BJ (cell line): Measurements from ENCODE around the gene CKB. TPM values are rescaled to one million over a fixed set of nuclear protein-coding genes. Genes with fewer than 3 reads are reported as not detected.

Experiments
- CTCF ChIA-PET: fragments of 350-600 bp; formaldehyde crosslinking; extraction: SDS; loops from one replicate; lab custom pipeline; 2021; ENCODE audit warnings: antibody characterized with exemption, inconsistent platforms; lab: Yijun Ruan, JAX
- POLR2A ChIA-PET: fragments of 300-600 bp; sonication (Branson Sonifier 250); formaldehyde crosslinking; extraction: SDS; loops from one replicate; lab custom pipeline; 2021; ENCODE audit warnings: antibody characterized with exemption; lab: Charles Lee
- DNase-seq: peaks from one replicate; pipeline ENCODE4 v3.0.0-alpha.2; 2011; ENCODE audit warnings: low read depth
- H3K27me3 ChIP-seq: 2 replicates; pipeline ENCODE4 v1.6.0; 2011; ENCODE audit warnings: low read length; ENCODE audit not compliant: control insufficient read depth, insufficient read depth
- H3K36me3 ChIP-seq: 2 replicates; pipeline ENCODE4 v1.5.1; 2011; ENCODE audit warnings: low read length; ENCODE audit not compliant: control insufficient read depth, insufficient read depth
- H3K4me3 ChIP-seq: 2 replicates; pipeline ENCODE4 v1.5.1; 2011; ENCODE audit warnings: low read depth, mild to moderate bottlenecking, control low read depth, low read length
- CTCF ChIP-seq: IDR thresholded peaks from 2 replicates; pipeline ENCODE4 v1.5.1; 2011; ENCODE audit warnings: low read depth, mild to moderate bottlenecking, control low read depth, inconsistent platforms, low read length, moderate library complexity; ENCODE audit not compliant: insufficient read depth
- polyA plus RNA-seq: library from polyadenylated mRNA; depleted of rRNA; stranded (reverse); fragments of >200 nt; gene quantifications from 2 replicates; pipeline ENCODE4 v1.2.3, GENCODE V29; 2011

The CKB gene
- polyA plus RNA-seq, 1 experiment: 74.7 TPM

GRCh38 chr14:103536693-103537092, 14.1 kb upstream of the CKB start:
- no peak for TF ChIP-seq CTCF
- H3K27me3 ChIP-seq: no peaks in the 10 kb centered on the region
- peaks cover 4% of the 10 kb centered on the region for H3K36me3 ChIP-seq
- H3K4me3 ChIP-seq: no peak overlapping the region
- POLR2A ChIA-PET: no interaction called here
- CTCF ChIA-PET: interaction anchor here (1.4 to 1.8 kb wide), 2 partner anchors 10 to 19 kb away, joined by 7 read pairs; no protein-coding TSS in a partner anchor
- DNase-seq: no peak

DNA sequence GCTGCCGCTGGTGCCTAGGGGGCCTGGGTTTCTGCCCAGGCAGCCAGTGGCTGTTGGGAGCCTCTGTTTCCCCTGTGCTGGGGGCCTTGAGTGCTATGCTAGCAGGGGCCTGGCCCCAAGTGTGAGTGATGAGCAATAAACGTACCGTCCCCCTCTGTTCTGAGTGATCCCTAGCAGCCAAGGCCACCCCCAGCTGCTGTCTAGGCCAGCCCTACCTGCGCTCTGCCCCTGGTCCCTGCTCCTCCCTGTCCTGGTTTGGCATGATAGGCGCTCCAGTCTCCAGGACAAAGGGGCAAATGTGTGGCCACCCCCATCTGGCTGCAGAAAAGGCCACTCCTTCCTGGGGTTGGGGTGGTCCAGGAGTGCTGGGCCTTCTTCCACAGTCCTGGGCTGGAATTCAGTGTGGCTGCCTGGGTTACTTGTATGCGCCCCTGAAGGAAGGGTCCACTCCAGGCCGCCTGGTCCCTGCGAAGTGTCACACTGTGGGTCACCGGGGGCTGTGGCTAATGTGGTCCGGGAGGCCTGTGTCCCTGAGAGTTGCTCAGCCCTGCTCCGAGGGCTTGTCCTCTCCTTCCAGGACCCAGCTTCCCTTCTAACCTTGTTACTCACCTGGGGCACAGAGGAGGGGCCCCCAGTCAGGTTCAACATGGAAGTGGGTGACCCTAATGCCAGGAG, 13.4 kb upstream of the CKB start:
- TF ChIP-seq CTCF: no peak
- Histone ChIP-seq H3K27me3 (no peaks in the 10 kb centered on the region), H3K36me3 (peaks cover 5% of the 10 kb centered on the region), H3K4me3 (no peak overlapping the region)
- DNase-seq: no peak
- ChIA-PET CTCF (interaction anchor here (1.4 to 3.6 kb wide), 3 partner anchors 11 to 18 kb away, joined by 7 to 17 read pairs (median 7); no protein-coding TSS in a partner anchor), POLR2A (no interaction called here)

GRCh38 chr14:103535081-103535890, 12.7 kb upstream of the CKB start:
- ChIA-PET POLR2A (no interaction called here), CTCF (interaction anchor here (3.6 kb wide), 1 partner anchor 17 kb away, joined by 17 read pairs; no protein-coding TSS in a partner anchor)
- Histone ChIP-seq H3K27me3 (no peaks in the 10 kb centered on the region), H3K36me3 (peaks cover 5% of the 10 kb centered on the region), H3K4me3 (no peak overlapping the region)
- TF ChIP-seq CTCF: no peak
- DNase-seq: no peak

GRCh38 chr14:103534576-103535061, 12.0 kb upstream of the CKB start:
- H3K4me3 ChIP-seq: no peak overlapping the region
- CTCF ChIA-PET: interaction anchor here (3.6 kb wide), 1 partner anchor 16 kb away, joined by 17 read pairs; no protein-coding TSS in a partner anchor
- TF ChIP-seq CTCF: no peak
- peaks cover 5% of the 10 kb centered on the region for H3K36me3 ChIP-seq
- POLR2A ChIA-PET: no interaction called here
- no peaks in the 10 kb centered on the region for H3K27me3 ChIP-seq
- no peak for DNase-seq
